GM12878 (cell line): ENCODE data around the gene HAND1. TPM values are rescaled to one million over a fixed set of nuclear protein-coding genes. Genes with fewer than 3 reads are reported as not detected.
A peak's percentile ranks its signal among the peaks of the same experiment; 100 is the strongest.

Source experiments
- ATAC-seq: fragments of 200-7000 bp; cut with Tn5 transposase; 3 replicates; pipeline ENCODE4 v1.9.1; 2020; ENCODE audit warnings: mild to moderate bottlenecking, moderate library complexity
- BruUV-seq: library from RNA; stranded (reverse); fragments of 400-500 nt; replicated peaks from 2 replicates; lab custom pipeline; 2021; lab: Mats Ljungman, UMichigan
- CTCF ChIA-PET: fragments of 300-600 bp; sonication (Branson Sonifier 250); formaldehyde crosslinking; extraction: SDS; loops from one replicate; lab custom pipeline; 2021; ENCODE audit warnings: inconsistent platforms; lab: Yijun Ruan, JAX
- POLR2A ChIA-PET: fragments of 350-600 bp; formaldehyde crosslinking; extraction: SDS; loops from one replicate; lab custom pipeline; 2021; ENCODE audit warnings: inconsistent platforms; lab: Charles Lee
- RAD21 ChIA-PET: fragments of 300-600 bp; sonication (Branson Sonifier 250); formaldehyde crosslinking; loops from one replicate; lab custom pipeline; 2023; ENCODE audit warnings: antibody characterized with exemption; ENCODE audit not compliant: unreplicated experiment; lab: Charles Lee
- SMC1A ChIA-PET: fragments of 300-600 bp; sonication (Branson Sonifier 250); formaldehyde crosslinking; loops from one replicate; lab custom pipeline; 2023; ENCODE audit not compliant: unreplicated experiment, uncharacterized antibody; lab: Charles Lee
- DNase-seq: peaks from one replicate; pipeline ENCODE4 v3.0.0-alpha.2; 2011; ENCODE audit warnings: low read depth, low spot score
- FAIRE-seq: peaks from 3 replicates; lab custom pipeline; 2011; peaks lifted over from hg19 to GRCh38; lab: Jason Lieb, UNC
- H2AFZ ChIP-seq: 2 replicates; pipeline ENCODE4 v1.6.0; 2011; ENCODE audit warnings: low read depth, low read length, control low read depth; ENCODE audit not compliant: control insufficient read depth
- H3K27ac ChIP-seq: 2 replicates; pipeline ENCODE4 v1.5.1; 2011; ENCODE audit warnings: control low read depth; ENCODE audit not compliant: control insufficient read depth, insufficient read depth
- H3K27me3 ChIP-seq, 2 experiments: replicated peaks in 1 of 2; 2 replicates each; pipeline versions ENCODE4 v1.6.0 to v1.6.1; 2011; ENCODE audit warnings: low read length in 1 of 2; ENCODE audit not compliant: control insufficient read depth in 2 of 2, insufficient read depth in 2 of 2
- H3K36me3 ChIP-seq, 2 experiments: 2 replicates each; pipeline ENCODE4 v1.5.1; 2011; ENCODE audit warnings: low read length in 1 of 2; ENCODE audit not compliant: control insufficient read depth in 2 of 2, insufficient read depth in 2 of 2
- H3K4me1 ChIP-seq: 2 replicates; pipeline ENCODE4 v1.6.1; 2011; ENCODE audit warnings: mild to moderate bottlenecking, low read length, moderate library complexity, mixed read lengths; ENCODE audit not compliant: control insufficient read depth, insufficient read depth
- H3K4me2 ChIP-seq: 2 replicates; pipeline ENCODE4 v1.6.0; 2011; ENCODE audit warnings: control low read depth; ENCODE audit not compliant: control insufficient read depth, insufficient read depth
- H3K4me3 ChIP-seq: fragments of 200-600 bp; sonication (generic); 2 replicates; pipeline ENCODE4 v1.5.1; 2016
- H3K79me2 ChIP-seq: 2 replicates; pipeline ENCODE4 v1.6.0; 2011; ENCODE audit warnings: low read length; ENCODE audit not compliant: control insufficient read depth, insufficient read depth
- H3K9ac ChIP-seq: 2 replicates; pipeline ENCODE4 v1.8.0; 2011; ENCODE audit warnings: low read length, control low read depth, mixed read lengths; ENCODE audit not compliant: control insufficient read depth, insufficient read depth
- H3K9me3 ChIP-seq: replicated peaks from 3 replicates; pipeline ENCODE4 v1.5.1; 2011; ENCODE audit warnings: mild to moderate bottlenecking, low read length; ENCODE audit not compliant: control insufficient read depth, insufficient read depth
- H4K20me1 ChIP-seq: 2 replicates; pipeline ENCODE4 v1.6.0; 2011; ENCODE audit not compliant: control insufficient read depth, insufficient read depth
- CREB1 ChIP-seq: IDR thresholded peaks from 2 replicates; pipeline ENCODE4 v1.6.1; 2012; ENCODE audit warnings: low read depth, mild to moderate bottlenecking, inconsistent platforms
- GATAD2B ChIP-seq: fragments of 450-650 bp; conservative IDR thresholded peaks from 2 replicates; pipeline ENCODE4 v1.6.1; 2017; ENCODE audit warnings: low read depth, mild to moderate bottlenecking, moderate library complexity
- HDGF ChIP-seq: fragments of 450-650 bp; IDR thresholded peaks from 2 replicates; pipeline ENCODE4 v1.6.1; 2016; ENCODE audit warnings: antibody characterized with exemption
- IKZF2 ChIP-seq, 2 experiments: fragments of 450-650 bp; IDR thresholded peaks; 2 replicates each; pipeline ENCODE4 v1.6.1; 2017; ENCODE audit warnings: mild to moderate bottlenecking in 2 of 2, moderate library complexity in 2 of 2
- NBN ChIP-seq: fragments of 450-650 bp; IDR thresholded peaks from 2 replicates; pipeline ENCODE4 v1.6.1; 2016
- NR2F1 ChIP-seq: fragments of 450-650 bp; conservative IDR thresholded peaks from 2 replicates; pipeline ENCODE4 v1.6.1; 2017; ENCODE audit warnings: mild to moderate bottlenecking
- RELB ChIP-seq: fragments of 450-650 bp; IDR thresholded peaks from 2 replicates; pipeline ENCODE4 v1.6.1; 2017; ENCODE audit warnings: low read depth, mild to moderate bottlenecking, moderate library complexity
- SMARCA5 ChIP-seq: fragments of 450-650 bp; IDR thresholded peaks from 2 replicates; pipeline ENCODE4 v1.6.1; 2017; ENCODE audit warnings: mild to moderate bottlenecking
- WGBS: methylation state at CpG from one replicate; pipeline ENCODE4 v1.1.6; 2016; ENCODE audit warnings: low lambda C conversion rate; ENCODE audit not compliant: insufficient replicate concordance, insufficient coverage; ENCODE audit errors: missing lambda C conversion rate; 5-methylcytosine and 5-hydroxymethylcytosine counted together
- in situ Hi-C: fragments of 300-500 bp; cut with MboI; formaldehyde crosslinking; loops from 9 replicates; pipeline ENCODE4 v1.14.3; 2018; ENCODE audit warnings: mixed read lengths
- intact Hi-C: fragments of 100-400 bp; cut with micrococcal nuclease; formaldehyde crosslinking; loops from one replicate; pipeline ENCODE4 v1.14.2; 2022; ENCODE audit not compliant: unreplicated experiment
- polyA plus RNA-seq, 11 experiments: library from polyadenylated mRNA; depleted of rRNA in 4 of 11; unstranded in 6 of 11; stranded (reverse) in 5 of 11; fragments of >200 nt; fragmentation: Nextera tagmentation in 4 of 11; fragmentation: Illumina TruSeq in 1 of 11; extraction: Ambion mirVana in 4 of 11; extraction: Trizol in 1 of 11; gene quantifications; 1 replicate in 1 of 11; 2 replicates in 10 of 11; pipeline versions ENCODE4 v1.2.1 to v1.2.3, GENCODE V29; 2011 to 2016; ENCODE audit warnings: inconsistent platforms in 2 of 11, missing spikeins in 2 of 11, low read depth in 1 of 11
- total RNA-seq, 4 experiments: library from RNA; depleted of rRNA in 3 of 4; stranded (reverse); fragments of >200 nt in 3 of 4; fragmentation: Illumina TruSeq in 1 of 4; extraction: Trizol in 1 of 4; gene quantifications; 2 replicates each; pipeline versions ENCODE4 v1.2.1 to v1.2.3, GENCODE V29; 2013 to 2021
- TF ChIP-seq, protein P1 (sequence below): IDR thresholded peaks from 2 replicates; pipeline ENCODE4 v1.6.1; 2012; ENCODE audit warnings: low read depth, low read length, improper control_type of control experiment
- TF ChIP-seq, protein P2 (sequence below): fragments of 450-650 bp; IDR thresholded peaks from 2 replicates; pipeline ENCODE4 v1.6.1; 2016; ENCODE audit warnings: mild to moderate bottlenecking

The HAND1 gene
- total and polyA plus RNA-seq, 10 of the 15 experiments (the other 5 are each of a cell fraction or from before 2014, with no cell fraction given) = 0.06 to 0.41 (median 0.27) TPM; not detected in 4

GRCh38 chr5:154503698-154504039 lies 25.6 kb upstream of the HAND1 start:
- in situ Hi-C loops = no loop called here
- FAIRE-seq (no peak), ATAC-seq (no peak), DNase-seq (no peak)
- Histone ChIP-seq H4K20me1 (no peaks in the 10 kb centered on the region), H3K9ac (peak overlapping the region; percentile 31), H3K9me3 (no peaks in the 10 kb centered on the region), H3K4me1 (peaks cover 37% of the 10 kb centered on the region), H3K4me3 (no peak overlapping the region), H3K4me2 (peak overlapping the region; percentile 73), H3K27ac (peak overlapping the region; percentile 89), H3K36me3 (no peaks in the 10 kb centered on the region; a peak in 1 of 4 replicates), H3K27me3 (no peaks in the 10 kb centered on the region), H3K79me2 (no peaks in the 10 kb centered on the region), H2AFZ (peak overlapping the region; percentile 47)
- BruUV-seq = no TSS peak
- ChIA-PET POLR2A (interaction anchor here (0.7 to 5.1 kb wide), 4 partner anchors 9 to 913 kb away, joined by 3 to 35 read pairs (median 4); no protein-coding TSS in a partner anchor), CTCF (interaction anchor here (1.0 to 4.5 kb wide), 7 partner anchors 9 to 71 kb away, joined by 4 to 39 read pairs (median 24); no protein-coding TSS in a partner anchor), SMC1A (interaction anchor here (1.2 to 8.9 kb wide), 10 partner anchors 11 to 261 kb away, joined by 3 to 108 read pairs (median 6); no protein-coding TSS in a partner anchor), RAD21 (interaction anchor here (0.8 to 5.7 kb wide), 8 partner anchors 10 to 258 kb away, joined by 3 to 62 read pairs (median 8); no protein-coding TSS in a partner anchor)
- 0% methylated on average over 2 of the region's 2 CpGs for WGBS
- intact Hi-C loops = loop anchor here (1.0 to 10.0 kb wide), 2 partner anchors 10 to 251 kb away; partner anchors contain the start of gene LARP1
- TF ChIP-seq, protein P1, sequence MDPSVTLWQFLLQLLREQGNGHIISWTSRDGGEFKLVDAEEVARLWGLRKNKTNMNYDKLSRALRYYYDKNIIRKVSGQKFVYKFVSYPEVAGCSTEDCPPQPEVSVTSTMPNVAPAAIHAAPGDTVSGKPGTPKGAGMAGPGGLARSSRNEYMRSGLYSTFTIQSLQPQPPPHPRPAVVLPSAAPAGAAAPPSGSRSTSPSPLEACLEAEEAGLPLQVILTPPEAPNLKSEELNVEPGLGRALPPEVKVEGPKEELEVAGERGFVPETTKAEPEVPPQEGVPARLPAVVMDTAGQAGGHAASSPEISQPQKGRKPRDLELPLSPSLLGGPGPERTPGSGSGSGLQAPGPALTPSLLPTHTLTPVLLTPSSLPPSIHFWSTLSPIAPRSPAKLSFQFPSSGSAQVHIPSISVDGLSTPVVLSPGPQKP = no peak
- TF ChIP-seq NR2F1 (0 out of 2 replicates have a peak, but pooled peaks have one; percentile 36), RELB (0 out of 2 replicates have a peak, but pooled peaks have one; percentile 2), HDGF (peak; percentile 64), IKZF2 (IDR thresholded peaks at IDR 0.05) (0 out of 4 replicates have a peak, but pooled peaks of 1 of the 2 experiments have one; percentile 6), SMARCA5 (peak; percentile 81), NBN (peak; percentile 38), CREB1 (no peak), GATAD2B (no peak)
- TF ChIP-seq, protein P2, sequence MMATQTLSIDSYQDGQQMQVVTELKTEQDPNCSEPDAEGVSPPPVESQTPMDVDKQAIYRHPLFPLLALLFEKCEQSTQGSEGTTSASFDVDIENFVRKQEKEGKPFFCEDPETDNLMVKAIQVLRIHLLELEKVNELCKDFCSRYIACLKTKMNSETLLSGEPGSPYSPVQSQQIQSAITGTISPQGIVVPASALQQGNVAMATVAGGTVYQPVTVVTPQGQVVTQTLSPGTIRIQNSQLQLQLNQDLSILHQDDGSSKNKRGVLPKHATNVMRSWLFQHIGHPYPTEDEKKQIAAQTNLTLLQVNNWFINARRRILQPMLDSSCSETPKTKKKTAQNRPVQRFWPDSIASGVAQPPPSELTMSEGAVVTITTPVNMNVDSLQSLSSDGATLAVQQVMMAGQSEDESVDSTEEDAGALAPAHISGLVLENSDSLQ = no peak
